Keratinocyte (primary cell): ENCODE measurements around the gene BCAS3. TPM values are rescaled to one million over a fixed set of nuclear protein-coding genes. Genes with fewer than 3 reads are reported as not detected.

Source experiments
- DNase-seq: peaks from one replicate; pipeline ENCODE4 v3.0.0-alpha.2; 2011; ENCODE audit warnings: low read depth, missing footprints, low spot score
- FAIRE-seq: peaks from 2 replicates; lab custom pipeline; 2011; peaks lifted over from hg19 to GRCh38; lab: Jason Lieb, UNC
- H2AFZ ChIP-seq: 2 replicates; pipeline ENCODE4 v1.6.0; 2012; ENCODE audit warnings: low read length, control low read depth, inconsistent platforms; ENCODE audit not compliant: control insufficient read depth
- H3K27ac ChIP-seq: 2 replicates; pipeline ENCODE4 v1.5.1; 2011; ENCODE audit warnings: low read length; ENCODE audit not compliant: control insufficient read depth, insufficient read depth
- H3K27me3 ChIP-seq: 3 replicates; pipeline ENCODE4 v1.6.0; 2011; ENCODE audit warnings: low read length; ENCODE audit not compliant: control insufficient read depth, insufficient read depth; ENCODE audit errors: extremely low read depth
- H3K36me3 ChIP-seq, 2 experiments: 2 replicates in 1 of 2; 3 replicates in 1 of 2; pipeline ENCODE4 v1.5.1; 2011; ENCODE audit warnings: low read length in 2 of 2, mild to moderate bottlenecking in 1 of 2; ENCODE audit not compliant: control insufficient read depth in 2 of 2, insufficient read depth in 2 of 2; ENCODE audit errors: extremely low read depth in 1 of 2
- H3K4me1 ChIP-seq: 3 replicates; pipeline ENCODE4 v1.5.1; 2011; ENCODE audit warnings: low read length; ENCODE audit not compliant: control insufficient read depth, insufficient read depth; ENCODE audit errors: extremely low read depth
- H3K4me2 ChIP-seq: 3 replicates; pipeline ENCODE4 v1.6.0; 2011; ENCODE audit warnings: low read depth, low read length; ENCODE audit not compliant: control insufficient read depth, insufficient read depth; ENCODE audit errors: extremely low read depth
- H3K4me3 ChIP-seq, 3 experiments: fragments of 200-600 bp in 1 of 3; sonication (generic) in 1 of 3; 2 replicates in 2 of 3; 3 replicates in 1 of 3; pipeline ENCODE4 v1.5.1; 2011 to 2016; ENCODE audit warnings: low read length in 3 of 3, mild to moderate bottlenecking in 3 of 3, control low read depth in 2 of 3, inconsistent platforms in 1 of 3, low read depth in 1 of 3, mixed read lengths in 1 of 3, mixed run types in 1 of 3, moderate library complexity in 1 of 3; ENCODE audit not compliant: control insufficient read depth in 2 of 3, insufficient read depth in 2 of 3; ENCODE audit errors: extremely low read depth in 1 of 3
- H3K79me2 ChIP-seq: 2 replicates; pipeline ENCODE4 v1.6.0; 2012; ENCODE audit warnings: low read length; ENCODE audit not compliant: control insufficient read depth, insufficient read depth
- H3K9ac ChIP-seq: 3 replicates; pipeline ENCODE4 v1.6.0; 2011; ENCODE audit warnings: low read length; ENCODE audit not compliant: control insufficient read depth, insufficient read depth; ENCODE audit errors: extremely low read depth
- H3K9me1 ChIP-seq: 3 replicates; pipeline ENCODE4 v1.6.0; 2011; ENCODE audit warnings: low read length; ENCODE audit not compliant: control insufficient read depth, insufficient read depth; ENCODE audit errors: extremely low read depth
- H3K9me3 ChIP-seq: 2 replicates; pipeline ENCODE4 v1.5.1; 2012; ENCODE audit warnings: low read depth, low read length; ENCODE audit not compliant: control insufficient read depth
- H4K20me1 ChIP-seq: 3 replicates; pipeline ENCODE4 v1.6.0; 2011; ENCODE audit warnings: low read length; ENCODE audit not compliant: control insufficient read depth, insufficient read depth; ENCODE audit errors: extremely low read depth
- EZH2 ChIP-seq: IDR thresholded peaks from one replicate; pipeline ENCODE4 v1.6.1; 2012; ENCODE audit warnings: inconsistent platforms, mild to moderate bottlenecking, low read length, moderate library complexity
- dilution Hi-C: fragments of 300-500 bp; cut with MboI; formaldehyde crosslinking; loops from one replicate; pipeline ENCODE4 v1.7.0; 2020; ENCODE audit warnings: low sequenced_read_pairs; ENCODE audit not compliant: extremely low pct_ligation_motif_present
- polyA plus RNA-seq, 5 experiments: library from polyadenylated mRNA; depleted of rRNA in 3 of 5; stranded (reverse) in 3 of 5; stranded (forward) in 1 of 5; unstranded in 1 of 5; fragments of >200 nt; gene quantifications; 1 replicate in 1 of 5; 2 replicates in 3 of 5; 3 replicates in 1 of 5; pipeline versions ENCODE4 v1.2.1 to v1.2.3, GENCODE V29; 2011 to 2012; ENCODE audit warnings: missing spikeins in 2 of 5, low read depth in 1 of 5, low replicate concordance in 1 of 5
- TF ChIP-seq, protein P1 (sequence below), 3 experiments: IDR thresholded peaks in 1 of 3; conservative IDR thresholded peaks in 1 of 3; optimal IDR thresholded peaks in 1 of 3; 2 replicates in 2 of 3; 3 replicates in 1 of 3; pipeline versions ENCODE3 to v1.5.1; 2011; ENCODE audit warnings: low read length in 3 of 3, mild to moderate bottlenecking in 3 of 3, moderate library complexity in 2 of 3, control low read depth in 1 of 3, inconsistent platforms in 1 of 3; ENCODE audit not compliant: insufficient read depth in 2 of 3; ENCODE audit errors: extremely low read depth in 1 of 3

The BCAS3 gene
- polyA plus RNA-seq, 1 donor (not counting 4 experiments of a cell fraction or from before 2014, with no cell fraction given), result 11.8 TPM

DNA sequence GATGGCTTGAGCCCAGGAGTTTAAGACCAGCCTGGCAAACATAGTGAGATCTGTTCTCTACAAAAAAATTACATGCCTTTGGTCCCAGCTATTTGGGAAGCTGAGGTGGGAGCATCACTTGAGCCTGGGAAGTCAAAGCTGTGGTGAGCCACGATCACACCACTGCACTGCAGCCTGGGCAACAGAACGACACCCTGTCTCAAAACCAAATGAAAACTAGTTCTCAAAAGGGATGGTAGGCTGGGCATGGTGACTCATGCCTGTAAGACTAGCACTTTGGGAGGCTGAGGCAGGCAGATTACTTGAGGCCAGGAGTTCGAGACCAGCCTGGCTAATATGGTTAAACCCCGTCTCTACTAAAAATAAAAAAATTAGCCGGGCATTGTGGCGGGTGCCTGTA is 46.5 kb upstream of the BCAS3 start:
- no peak for DNase-seq

DNA sequence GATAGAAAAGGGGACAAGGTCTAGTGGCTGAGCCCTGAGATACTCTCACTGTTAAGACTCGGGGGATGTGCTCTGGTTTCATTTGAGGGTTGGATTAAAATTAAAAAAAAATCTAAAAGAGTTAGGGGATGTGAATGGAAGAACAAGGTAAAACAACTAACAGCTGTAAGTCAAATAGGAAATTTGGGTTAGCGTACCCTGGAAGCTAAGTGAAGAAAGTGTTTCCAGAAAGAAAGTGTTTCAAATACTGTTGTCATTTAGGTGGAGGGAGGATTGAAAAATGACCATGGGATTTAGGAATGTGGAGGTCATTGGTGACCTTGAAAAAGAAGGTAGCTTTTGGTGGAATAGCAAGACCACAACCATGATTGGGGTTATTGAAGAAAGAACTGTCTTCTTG is 40.0 kb upstream of the BCAS3 start:
- DNase-seq, result no peak
- FAIRE-seq, result no peak
- Histone ChIP-seq H3K4me1 (no peaks in the 10 kb centered on the region), H3K36me3 (no peaks in the 10 kb centered on the region), H2AFZ (no peak overlapping the region), H3K4me3 (no peak overlapping the region), H3K9me1 (no peaks in the 10 kb centered on the region), H3K79me2 (no peaks in the 10 kb centered on the region), H4K20me1 (no peaks in the 10 kb centered on the region), H3K4me2 (no peak overlapping the region), H3K9ac (no peak overlapping the region), H3K9me3 (no peaks in the 10 kb centered on the region), H3K27ac (no peak overlapping the region), H3K27me3 (no peaks in the 10 kb centered on the region)
- TF ChIP-seq EZH2, result no peak
- TF ChIP-seq, protein P1, sequence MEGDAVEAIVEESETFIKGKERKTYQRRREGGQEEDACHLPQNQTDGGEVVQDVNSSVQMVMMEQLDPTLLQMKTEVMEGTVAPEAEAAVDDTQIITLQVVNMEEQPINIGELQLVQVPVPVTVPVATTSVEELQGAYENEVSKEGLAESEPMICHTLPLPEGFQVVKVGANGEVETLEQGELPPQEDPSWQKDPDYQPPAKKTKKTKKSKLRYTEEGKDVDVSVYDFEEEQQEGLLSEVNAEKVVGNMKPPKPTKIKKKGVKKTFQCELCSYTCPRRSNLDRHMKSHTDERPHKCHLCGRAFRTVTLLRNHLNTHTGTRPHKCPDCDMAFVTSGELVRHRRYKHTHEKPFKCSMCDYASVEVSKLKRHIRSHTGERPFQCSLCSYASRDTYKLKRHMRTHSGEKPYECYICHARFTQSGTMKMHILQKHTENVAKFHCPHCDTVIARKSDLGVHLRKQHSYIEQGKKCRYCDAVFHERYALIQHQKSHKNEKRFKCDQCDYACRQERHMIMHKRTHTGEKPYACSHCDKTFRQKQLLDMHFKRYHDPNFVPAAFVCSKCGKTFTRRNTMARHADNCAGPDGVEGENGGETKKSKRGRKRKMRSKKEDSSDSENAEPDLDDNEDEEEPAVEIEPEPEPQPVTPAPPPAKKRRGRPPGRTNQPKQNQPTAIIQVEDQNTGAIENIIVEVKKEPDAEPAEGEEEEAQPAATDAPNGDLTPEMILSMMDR (optimal IDR thresholded peaks at IDR 0.05 in 1 of 3, IDR thresholded peaks at IDR 0.05 in 1 of 3, conservative IDR thresholded peaks at IDR 0.05 in 1 of 3; ENCODE audit: extremely low read depth in 1 of 3, insufficient read depth in 2 of 3, low read length in 3 of 3), result no peak
- dilution Hi-C loops, result no loop called here

More for the DNA sequence above, 46.5 kb upstream of the BCAS3 start:
- TF ChIP-seq EZH2, result no peak
- TF ChIP-seq, protein P1 (optimal IDR thresholded peaks at IDR 0.05 in 1 of 3, IDR thresholded peaks at IDR 0.05 in 1 of 3, conservative IDR thresholded peaks at IDR 0.05 in 1 of 3; ENCODE audit: extremely low read depth in 1 of 3, insufficient read depth in 2 of 3, low read length in 3 of 3), result no peak
- no peaks in the 10 kb centered on the region for H3K9me3 ChIP-seq
- no peaks in the 10 kb centered on the region for H4K20me1 ChIP-seq
- H3K9ac ChIP-seq, result no peak overlapping the region
- no peaks in the 10 kb centered on the region for H3K27me3 ChIP-seq
- H3K4me3 ChIP-seq, result no peak overlapping the region
- H3K27ac ChIP-seq, result no peak overlapping the region
- H3K9me1 ChIP-seq, result no peaks in the 10 kb centered on the region
- dilution Hi-C loops, result no loop called here
- H3K79me2 ChIP-seq, result no peaks in the 10 kb centered on the region
- FAIRE-seq, result no peak
- H3K4me1 ChIP-seq, result no peaks in the 10 kb centered on the region
- no peak overlapping the region for H3K4me2 ChIP-seq
- no peak overlapping the region for H2AFZ ChIP-seq
- H3K36me3 ChIP-seq, result no peaks in the 10 kb centered on the region
